ENCODE data around the gene CERKL.

Gene CERKL

GRCh38 chr2:181678861-181679543, 22.1 kb upstream of the CERKL start:
- DNase-seq, result no peak

GRCh38 chr2:181677912-181678586, 21.1 kb upstream of the CERKL start:
- DNase-seq, result peak; percentile 62 to 74

- DNase-seq, result no peak
Measured at GRCh38 chr2:181675254-181675653, 18.3 kb upstream of the CERKL start.

GRCh38 chr2:181674461-181674860, 17.6 kb upstream of the CERKL start:
- DNase-seq, result no peak

GRCh38 chr2:181673173-181673572, 16.3 kb upstream of the CERKL start:
- DNase-seq, result no peak

- no peak for DNase-seq
Measured at GRCh38 chr2:181672255-181673008, 15.5 kb upstream of the CERKL start.

- no peak for DNase-seq
Measured at GRCh38 chr2:181670632-181671031, 13.7 kb upstream of the CERKL start.

GRCh38 chr2:181667234-181667633, 10.3 kb upstream of the CERKL start:
- DNase-seq, result no peak

- no peak for DNase-seq
Measured at GRCh38 chr2:181662287-181662686, 5.4 kb upstream of the CERKL start.

GRCh38 chr2:181660181-181660580, 3.3 kb upstream of the CERKL start:
- DNase-seq, result no peak

GRCh38 chr2:181658444-181658843, 1.5 kb upstream of the CERKL start:
- no peak for DNase-seq

GRCh38 chr2:181657379-181657778, 474 bp upstream of the CERKL start:
- no peak for DNase-seq

- no peak for DNase-seq
Measured at GRCh38 chr2:181655519-181655918, 1.4 kb downstream of the CERKL start.

GRCh38 chr2:181649436-181649979, 7.4 kb downstream of the CERKL start:
- no peak for DNase-seq

- no peak for DNase-seq
Measured at GRCh38 chr2:181648478-181649155, 8.3 kb downstream of the CERKL start.

- DNase-seq, result no peak
Measured at GRCh38 chr2:181646415-181646987, 10.4 kb downstream of the CERKL start.

- no peak for DNase-seq
Measured at GRCh38 chr2:181643151-181643550, 13.8 kb downstream of the CERKL start.

GRCh38 chr2:181642086-181642485, 14.8 kb downstream of the CERKL start:
- DNase-seq, result no peak

GRCh38 chr2:181639686-181640085, 17.2 kb downstream of the CERKL start:
- DNase-seq, result no peak

GRCh38 chr2:181632733-181633401, 24.0 kb downstream of the CERKL start:
- peak; percentile 11 to 13 for DNase-seq

Data from inflammatory macrophage (primary cell).